ENCODE measurements around the gene SERF2.
"Not testable (repeated sequence)": the region's sequence is repeated elsewhere in the genome, so short reads cannot be mapped to it uniquely, and the experiment has no call there.

GRCh38 chr15:43830691-43831275 lies 38.7 kb downstream of the SERF2 start:
- not testable (repeated sequence) for TF ChIP-seq POLR2A (IDR thresholded peaks at IDR 0.05; ENCODE audit: low read length); GATA1 (IDR thresholded peaks at IDR 0.05; ENCODE audit: low read depth, low read length)
